Neuronal stem cell (in vitro differentiated cells): Measurements from ENCODE around the gene CTSV.
"Not testable (repeated sequence)": the region's sequence is repeated elsewhere in the genome, so short reads cannot be mapped to it uniquely, and the experiment has no call there.

Experiments
- DNase-seq: peaks from one replicate; pipeline ENCODE4 v3.0.0-alpha.2; 2013; ENCODE audit warnings: low spot score
- H2AFZ ChIP-seq: one replicate; pipeline ENCODE4 v1.6.1; 2013; ENCODE audit warnings: mild to moderate bottlenecking, low read length, inconsistent platforms
- H2AK5ac ChIP-seq: 2 replicates; pipeline ENCODE4 v1.6.1; 2013; ENCODE audit warnings: low read depth, mild to moderate bottlenecking, inconsistent platforms, low read length, moderate library complexity, mixed read lengths
- H2BK120ac ChIP-seq: 2 replicates; pipeline ENCODE4 v1.6.1; 2013; ENCODE audit warnings: low read depth, mild to moderate bottlenecking, inconsistent platforms, low read length, moderate library complexity, mixed read lengths
- H2BK12ac ChIP-seq: one replicate; pipeline ENCODE4 v1.6.1; 2013; ENCODE audit warnings: low read length, inconsistent platforms
- H2BK15ac ChIP-seq: 2 replicates; pipeline ENCODE4 v1.6.1; 2013; ENCODE audit warnings: mild to moderate bottlenecking, low read length, inconsistent platforms, mixed read lengths
- H2BK5ac ChIP-seq: one replicate; pipeline ENCODE4 v1.6.1; 2013; ENCODE audit warnings: inconsistent platforms, mild to moderate bottlenecking, low read length, moderate library complexity
- H3K14ac ChIP-seq: one replicate; pipeline ENCODE4 v1.6.1; 2013; ENCODE audit warnings: low read length, inconsistent platforms
- H3K18ac ChIP-seq: 2 replicates; pipeline ENCODE4 v1.6.1; 2013; ENCODE audit warnings: low read length, inconsistent platforms
- H3K23ac ChIP-seq: 2 replicates; pipeline ENCODE4 v1.6.1; 2013; ENCODE audit warnings: low read depth, mild to moderate bottlenecking, mixed read lengths, low read length, inconsistent platforms; ENCODE audit not compliant: poor library complexity
- H3K27ac ChIP-seq: replicated peaks from 3 replicates; pipeline ENCODE4 v1.5.1; 2013; ENCODE audit warnings: low read length, inconsistent platforms
- H3K27me3 ChIP-seq, 3 experiments: 2 replicates each; pipeline ENCODE4 v1.6.1; 2013; ENCODE audit warnings: low read length in 3 of 3, mild to moderate bottlenecking in 2 of 3, inconsistent platforms in 1 of 3, low read depth in 1 of 3, mixed read lengths in 1 of 3, moderate library complexity in 1 of 3; ENCODE audit not compliant: control insufficient read depth in 3 of 3, insufficient read depth in 3 of 3
- H3K36me3 ChIP-seq, 2 donors: replicated peaks in 1 of 2; 2 replicates each; pipeline ENCODE4 v1.6.1; 2013; ENCODE audit warnings: low read length in 2 of 2; ENCODE audit not compliant: control insufficient read depth in 2 of 2, insufficient read depth in 2 of 2
- H3K4ac ChIP-seq: 2 replicates; pipeline ENCODE4 v1.6.1; 2013; ENCODE audit warnings: inconsistent platforms, mild to moderate bottlenecking, low read length, moderate library complexity
- H3K4me1 ChIP-seq, 2 donors: 1 replicate in 1 of 2; 2 replicates in 1 of 2; pipeline ENCODE4 v1.6.1; 2013; ENCODE audit warnings: low read length in 2 of 2, low read depth in 1 of 2; ENCODE audit not compliant: control insufficient read depth in 2 of 2, insufficient read depth in 1 of 2
- H3K4me2 ChIP-seq: one replicate; pipeline ENCODE4 v1.6.1; 2013; ENCODE audit warnings: mild to moderate bottlenecking, low read length, inconsistent platforms; ENCODE audit not compliant: insufficient read depth, poor library complexity, severe bottlenecking
- H3K4me3 ChIP-seq, 2 donors: 2 replicates each; pipeline ENCODE4 v1.5.1; 2013; ENCODE audit warnings: low read length in 2 of 2, mild to moderate bottlenecking in 2 of 2, inconsistent platforms in 1 of 2, moderate library complexity in 1 of 2
- H3K79me1 ChIP-seq: one replicate; pipeline ENCODE4 v1.6.1; 2013; ENCODE audit warnings: low read depth, mild to moderate bottlenecking, inconsistent platforms, low read length, moderate library complexity
- H3K9ac ChIP-seq: one replicate; pipeline ENCODE4 v1.6.1; 2013; ENCODE audit warnings: mild to moderate bottlenecking, low read depth, low read length, inconsistent platforms; ENCODE audit not compliant: poor library complexity
- H3K9me3 ChIP-seq, 2 donors: replicated peaks in 1 of 2; 2 replicates each; pipeline versions ENCODE3 to v1.6.1; 2013; ENCODE audit warnings: low read length in 2 of 2, mild to moderate bottlenecking in 2 of 2, inconsistent platforms in 1 of 2, low read depth in 1 of 2, mixed read lengths in 1 of 2, moderate library complexity in 1 of 2; ENCODE audit not compliant: control insufficient read depth in 2 of 2, insufficient read depth in 1 of 2
- H4K8ac ChIP-seq: one replicate; pipeline ENCODE4 v1.6.1; 2013; ENCODE audit warnings: low read depth, mild to moderate bottlenecking, inconsistent platforms, low read length, moderate library complexity
- H4K91ac ChIP-seq: one replicate; pipeline ENCODE4 v1.6.1; 2013; ENCODE audit warnings: low read length, low read depth, mild to moderate bottlenecking, inconsistent platforms; ENCODE audit not compliant: poor library complexity
- WGBS, 2 donors: extraction: QIAGEN DNeasy Blood & Tissue Kit; methylation state at CpG; one replicate each; pipeline ENCODE4 v1.1.7; 2013; ENCODE audit warnings: missing lambda C conversion rate in 2 of 2, mixed read lengths in 1 of 2; ENCODE audit not compliant: insufficient read length in 2 of 2, insufficient replicate concordance in 1 of 2; ENCODE audit errors: extremely low coverage in 2 of 2; 5-methylcytosine and 5-hydroxymethylcytosine counted together

CTSV gene

DNA sequence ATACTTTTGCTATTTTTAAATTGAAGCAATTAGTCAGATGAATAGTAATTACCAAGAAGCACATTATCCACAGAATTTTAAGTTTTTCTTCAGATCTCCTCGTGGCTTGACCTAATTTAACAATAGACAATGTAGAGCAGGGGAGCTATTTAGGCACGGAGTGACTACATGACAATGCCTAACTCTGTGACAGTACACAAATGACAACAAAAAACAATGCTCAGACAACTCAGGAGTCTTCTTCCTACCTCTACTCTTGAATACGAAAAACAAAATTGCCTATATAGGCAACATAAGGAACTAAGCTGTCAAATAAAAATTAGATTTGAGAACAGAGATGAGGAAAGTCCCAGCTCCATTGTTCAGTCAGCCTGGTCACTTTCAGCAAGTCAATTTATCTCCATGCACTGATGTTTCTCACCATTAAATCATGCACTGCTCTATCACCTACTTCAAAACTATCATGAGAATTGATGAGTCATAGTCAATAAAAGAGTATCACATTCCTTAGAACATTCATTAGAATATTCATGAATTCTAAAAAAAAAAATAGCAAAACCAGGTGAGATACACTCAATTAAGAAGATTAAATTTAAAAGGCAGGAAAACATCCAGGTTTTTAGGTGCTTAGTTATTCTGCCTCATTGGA is 38.7 kb downstream of the CTSV start:
- H2BK12ac ChIP-seq, H3K36me3 ChIP-seq, H3K14ac ChIP-seq, H3K79me1 ChIP-seq, H3K4me2 ChIP-seq, H2AK5ac ChIP-seq, H2AFZ ChIP-seq, H2BK15ac ChIP-seq, H3K4me1 ChIP-seq, H2BK120ac ChIP-seq, H3K4me3 ChIP-seq, H3K9ac ChIP-seq, H3K27me3 ChIP-seq, H3K27ac ChIP-seq, H2BK5ac ChIP-seq, DNase-seq, H4K8ac ChIP-seq, H3K9me3 ChIP-seq, H3K18ac ChIP-seq, H3K23ac ChIP-seq, H3K4ac ChIP-seq, H4K91ac ChIP-seq: not testable (repeated sequence)
- WGBS, 2 donors: no CpG with 5 or more reads among the region's 3 CpGs

DNA sequence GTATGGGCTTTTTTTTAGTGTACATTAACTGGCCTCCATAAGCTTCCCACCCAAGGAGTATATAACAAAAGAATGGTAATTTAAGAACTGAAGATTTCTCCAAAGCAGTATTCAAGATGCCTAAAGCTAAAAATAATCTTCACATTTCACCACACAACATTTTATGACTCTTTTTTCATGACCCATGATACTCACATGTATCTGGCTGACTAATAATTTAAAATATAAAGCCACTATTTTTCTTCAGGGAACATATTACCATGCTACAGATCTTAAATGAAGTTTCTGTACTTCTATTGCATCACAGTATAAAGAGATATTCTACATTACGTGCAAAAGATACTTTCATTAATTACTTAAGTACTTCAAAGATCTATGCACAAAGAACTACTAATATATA is 39.2 kb downstream of the CTSV start:
- not testable (repeated sequence) for H2BK120ac ChIP-seq, H3K4ac ChIP-seq, H2AK5ac ChIP-seq, H3K27me3 ChIP-seq, H2BK15ac ChIP-seq, H3K36me3 ChIP-seq, H3K79me1 ChIP-seq, H3K14ac ChIP-seq, H3K9ac ChIP-seq, DNase-seq, H3K4me1 ChIP-seq, H2BK5ac ChIP-seq, H4K91ac ChIP-seq, H3K23ac ChIP-seq, H4K8ac ChIP-seq, H2BK12ac ChIP-seq, H3K4me2 ChIP-seq, H3K27ac ChIP-seq, H3K4me3 ChIP-seq, H3K18ac ChIP-seq, H2AFZ ChIP-seq, H3K9me3 ChIP-seq
- no CpG with 5 or more reads among the region's 1 CpG for WGBS, 2 donors

DNA sequence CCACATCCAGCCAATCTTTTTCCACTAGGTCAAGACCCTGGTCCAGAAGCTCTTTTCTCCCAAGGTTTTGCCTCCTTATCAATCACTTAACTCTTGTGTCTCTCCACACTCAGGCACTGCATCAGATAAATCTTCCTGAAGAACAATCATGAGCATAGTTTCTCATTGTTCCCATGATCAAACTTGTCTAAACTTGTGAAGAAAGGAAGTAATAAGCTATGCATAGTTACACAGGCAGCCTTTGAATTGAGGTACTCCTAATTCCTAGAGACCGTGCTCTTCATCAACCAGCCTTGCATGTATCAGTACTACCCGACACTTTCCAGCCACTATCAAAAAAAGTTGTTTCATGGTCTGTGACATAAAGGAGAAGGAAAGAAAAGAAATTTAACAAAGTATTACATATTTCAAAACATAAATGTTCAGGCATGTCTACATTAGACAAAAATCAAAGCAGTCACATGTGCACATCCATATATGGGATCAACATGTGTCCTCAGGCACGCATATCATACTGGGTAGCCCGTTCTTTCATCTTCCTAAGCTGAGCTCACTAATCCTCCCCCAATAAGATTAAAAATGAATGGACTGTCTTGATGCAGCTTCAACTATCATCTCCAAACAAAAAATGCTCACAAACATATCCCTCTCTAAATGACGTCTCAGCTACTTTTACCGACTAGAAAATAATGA is 41.8 kb downstream of the CTSV start:
- H3K27ac ChIP-seq, H3K9ac ChIP-seq, H3K36me3 ChIP-seq, H2BK15ac ChIP-seq, H3K27me3 ChIP-seq, H2AK5ac ChIP-seq, H4K91ac ChIP-seq, H2BK120ac ChIP-seq, H4K8ac ChIP-seq, H3K4me3 ChIP-seq, H3K4me1 ChIP-seq, DNase-seq, H3K9me3 ChIP-seq, H3K79me1 ChIP-seq, H2BK12ac ChIP-seq, H3K4me2 ChIP-seq, H2AFZ ChIP-seq, H3K18ac ChIP-seq, H3K23ac ChIP-seq, H3K14ac ChIP-seq, H2BK5ac ChIP-seq, H3K4ac ChIP-seq: not testable (repeated sequence)
- WGBS, 2 donors: no CpG with 5 or more reads among the region's 6 CpGs

DNA sequence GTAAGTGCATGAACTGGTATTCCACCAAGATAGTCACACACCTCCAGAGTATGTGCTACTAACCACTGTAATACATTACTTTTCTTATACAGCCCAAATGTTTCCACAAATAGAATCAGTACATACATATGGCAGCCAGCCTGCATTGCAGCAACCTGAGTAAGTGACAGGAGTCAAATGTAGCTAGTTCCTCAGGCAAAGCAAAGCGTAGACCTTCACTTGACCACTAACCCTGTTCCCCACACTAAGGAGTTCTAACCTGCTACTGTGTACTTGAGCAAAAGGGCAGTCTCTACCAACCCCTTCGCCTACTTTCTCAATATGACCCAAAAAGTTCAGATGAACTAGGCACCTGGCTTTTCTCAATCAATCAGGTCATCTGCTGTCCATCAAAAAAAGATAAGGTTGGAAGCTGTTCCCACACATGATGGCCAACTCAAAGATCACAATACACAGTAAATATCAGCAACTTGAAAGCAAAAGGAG is 44.4 kb downstream of the CTSV start:
- H3K18ac ChIP-seq, H3K9me3 ChIP-seq, H3K36me3 ChIP-seq, H2BK120ac ChIP-seq, H3K4ac ChIP-seq, H3K23ac ChIP-seq, H4K8ac ChIP-seq, DNase-seq, H2AK5ac ChIP-seq, H3K9ac ChIP-seq, H3K4me2 ChIP-seq, H2BK12ac ChIP-seq, H3K14ac ChIP-seq, H3K79me1 ChIP-seq, H2AFZ ChIP-seq, H2BK15ac ChIP-seq, H3K27ac ChIP-seq, H3K4me1 ChIP-seq, H3K4me3 ChIP-seq, H4K91ac ChIP-seq, H3K27me3 ChIP-seq, H2BK5ac ChIP-seq: not testable (repeated sequence)
- no CpG with 5 or more reads among the region's 2 CpGs for WGBS, 2 donors
